ENCODE data around the gene TMEM120A. TPM values are rescaled to one million over a fixed set of nuclear protein-coding genes. Genes with fewer than 3 reads are reported as not detected.

Gene TMEM120A
- total RNA-seq, 1 donor from 2014 or later: 34.2 TPM

DNA sequence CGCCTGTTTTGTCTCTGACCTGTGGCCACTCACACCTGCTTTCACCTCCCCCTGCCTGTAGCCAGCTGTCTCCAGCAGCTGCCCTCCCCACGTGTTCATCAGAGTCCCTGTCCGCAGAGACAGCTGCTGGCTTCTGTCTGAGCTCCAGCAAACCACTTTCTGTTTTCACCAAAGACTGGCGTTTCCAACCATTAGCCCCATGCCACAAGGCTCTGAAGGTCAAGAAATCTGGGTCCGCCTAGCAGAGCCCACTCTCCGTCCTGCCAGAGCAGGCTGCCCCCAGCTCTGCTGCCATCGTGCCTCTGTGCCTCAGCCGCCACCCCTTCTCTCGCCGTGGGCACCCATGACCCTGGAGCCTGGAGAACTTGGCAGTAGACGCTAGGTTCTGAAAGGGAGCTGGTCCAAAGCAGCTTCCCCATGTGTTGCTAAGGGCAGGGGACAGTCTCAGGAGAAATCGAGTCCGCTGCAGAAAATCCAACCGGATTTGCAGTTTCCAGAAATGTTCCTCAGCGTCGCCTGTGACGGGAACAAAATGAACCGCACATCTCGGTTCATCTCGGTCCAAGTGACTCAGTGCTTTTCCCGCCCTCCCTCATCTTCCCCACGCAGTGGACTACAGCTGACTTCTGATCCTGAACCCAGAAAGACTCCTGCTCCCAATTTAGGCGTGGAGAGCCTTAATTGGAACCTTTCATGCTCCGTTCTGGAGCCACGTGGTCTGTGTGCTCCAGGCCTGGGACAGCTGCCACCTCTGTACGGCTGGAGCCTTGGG is 28.0 kb downstream of the TMEM120A start:
- no peak overlapping the region for H3K27ac ChIP-seq (ENCODE audit: low read depth, low read length)
- H3K79me2 ChIP-seq (ENCODE audit: insufficient read depth, low read length): no peaks in the 10 kb centered on the region
- H3K4me2 ChIP-seq (ENCODE audit: low read length): no peak overlapping the region
- Mint-ChIP-seq H3K27ac (ENCODE audit: unreplicated experiment) (no peak overlapping the region), H3K4me3 (ENCODE audit: unreplicated experiment) (no peak overlapping the region), H3K27me3 (ENCODE audit: low read depth, unreplicated experiment) (no peaks in the 10 kb centered on the region), H3K9me3 (ENCODE audit: unreplicated experiment) (no peaks in the 10 kb centered on the region), H3K4me1 (ENCODE audit: low read depth, unreplicated experiment) (peaks cover 14% of the 10 kb centered on the region), H3K36me3 (ENCODE audit: low read depth, unreplicated experiment) (peaks cover 28% of the 10 kb centered on the region)
- no peak overlapping the region for H2AFZ ChIP-seq (ENCODE audit: low read depth, low read length)
- TF ChIP-seq EZH2 (IDR thresholded peaks at IDR 0.05; ENCODE audit: insufficient read depth, low read length): no peak
- no peak for TF ChIP-seq CTCF (IDR thresholded peaks at IDR 0.05; ENCODE audit: insufficient read depth, low read depth, low read length)
- peaks cover 27% of the 10 kb centered on the region for H3K4me1 ChIP-seq (ENCODE audit: insufficient read depth, low read length)
- H4K20me1 ChIP-seq (ENCODE audit: insufficient read depth, low read length): peaks cover 6% of the 10 kb centered on the region
- H3K27me3 ChIP-seq (ENCODE audit: insufficient read depth, low read length): no peaks in the 10 kb centered on the region
- H3K9ac ChIP-seq (ENCODE audit: low read length): no peak overlapping the region
- FAIRE-seq: no peak
- peak; percentile 50 for DNase-seq (ENCODE audit: low read depth)
- H3K9me3 ChIP-seq (ENCODE audit: insufficient read depth, low read depth, low read length): no peaks in the 10 kb centered on the region
- no peak overlapping the region for H3K4me3 ChIP-seq (ENCODE audit: insufficient read depth, low read depth, low read length)
- no peaks in the 10 kb centered on the region for H3K36me3 ChIP-seq (ENCODE audit: insufficient read depth, low read length)

- H3K27ac ChIP-seq (ENCODE audit: low read depth, low read length): no peak overlapping the region
- Mint-ChIP-seq H3K4me3 (ENCODE audit: unreplicated experiment) (no peak overlapping the region), H3K36me3 (ENCODE audit: low read depth, unreplicated experiment) (peaks cover 29% of the 10 kb centered on the region), H3K9me3 (ENCODE audit: unreplicated experiment) (no peaks in the 10 kb centered on the region), H3K4me1 (ENCODE audit: low read depth, unreplicated experiment) (peaks cover 14% of the 10 kb centered on the region), H3K27me3 (ENCODE audit: low read depth, unreplicated experiment) (no peaks in the 10 kb centered on the region), H3K27ac (ENCODE audit: unreplicated experiment) (peak overlapping the region; percentile 34)
- H4K20me1 ChIP-seq (ENCODE audit: insufficient read depth, low read length): peaks cover 6% of the 10 kb centered on the region
- no peak overlapping the region for H3K4me3 ChIP-seq (ENCODE audit: insufficient read depth, low read depth, low read length)
- DNase-seq (ENCODE audit: low read depth) (no peak), FAIRE-seq (no peak)
- H3K79me2 ChIP-seq (ENCODE audit: insufficient read depth, low read length): no peaks in the 10 kb centered on the region
- H3K9ac ChIP-seq (ENCODE audit: low read length): no peak overlapping the region
- no peaks in the 10 kb centered on the region for H3K9me3 ChIP-seq (ENCODE audit: insufficient read depth, low read depth, low read length)
- H2AFZ ChIP-seq (ENCODE audit: low read depth, low read length): no peak overlapping the region
- peaks cover 27% of the 10 kb centered on the region for H3K4me1 ChIP-seq (ENCODE audit: insufficient read depth, low read length)
- TF ChIP-seq CTCF (IDR thresholded peaks at IDR 0.05; ENCODE audit: insufficient read depth, low read depth, low read length) (no peak), EZH2 (IDR thresholded peaks at IDR 0.05; ENCODE audit: insufficient read depth, low read length) (no peak)
- no peaks in the 10 kb centered on the region for H3K27me3 ChIP-seq (ENCODE audit: insufficient read depth, low read length)
- no peaks in the 10 kb centered on the region for H3K36me3 ChIP-seq (ENCODE audit: insufficient read depth, low read length)
- H3K4me2 ChIP-seq (ENCODE audit: low read length): no peak overlapping the region
Measured at GRCh38 chr7:75965617-75966016, 28.8 kb downstream of the TMEM120A start.

- Histone ChIP-seq H2AFZ (ENCODE audit: low read depth, low read length) (no peak overlapping the region), H3K36me3 (ENCODE audit: insufficient read depth, low read length) (no peaks in the 10 kb centered on the region), H3K79me2 (ENCODE audit: insufficient read depth, low read length) (no peaks in the 10 kb centered on the region), H3K4me3 (ENCODE audit: insufficient read depth, low read depth, low read length) (no peak overlapping the region), H3K9me3 (ENCODE audit: insufficient read depth, low read depth, low read length) (no peaks in the 10 kb centered on the region), H3K27me3 (ENCODE audit: insufficient read depth, low read length) (no peaks in the 10 kb centered on the region), H4K20me1 (ENCODE audit: insufficient read depth, low read length) (peaks cover 6% of the 10 kb centered on the region), H3K9ac (ENCODE audit: low read length) (peak overlapping the region; percentile 85), H3K4me2 (ENCODE audit: low read length) (peak overlapping the region; percentile 71), H3K4me1 (ENCODE audit: insufficient read depth, low read length) (peaks cover 24% of the 10 kb centered on the region), H3K27ac (ENCODE audit: low read depth, low read length) (peak overlapping the region; percentile 97)
- H3K4me3 Mint-ChIP-seq (ENCODE audit: unreplicated experiment): no peak overlapping the region
- H3K27ac Mint-ChIP-seq (ENCODE audit: unreplicated experiment): no peak overlapping the region
- H3K4me1 Mint-ChIP-seq (ENCODE audit: low read depth, unreplicated experiment): peaks cover 4% of the 10 kb centered on the region
- no peaks in the 10 kb centered on the region for H3K27me3 Mint-ChIP-seq (ENCODE audit: low read depth, unreplicated experiment)
- H3K9me3 Mint-ChIP-seq (ENCODE audit: unreplicated experiment): no peaks in the 10 kb centered on the region
- no peak for DNase-seq (ENCODE audit: low read depth)
- peaks cover 20% of the 10 kb centered on the region for H3K36me3 Mint-ChIP-seq (ENCODE audit: low read depth, unreplicated experiment)
- FAIRE-seq: no peak
- TF ChIP-seq CTCF (IDR thresholded peaks at IDR 0.05; ENCODE audit: insufficient read depth, low read depth, low read length): no peak
- no peak for TF ChIP-seq EZH2 (IDR thresholded peaks at IDR 0.05; ENCODE audit: insufficient read depth, low read length)
Measured at GRCh38 chr7:75963381-75963995, 30.9 kb downstream of the TMEM120A start.
